SK-N-MC (cell line): ENCODE data around the gene UGGT1.
"Not testable (repeated sequence)": the region's sequence is repeated elsewhere in the genome, so short reads cannot be mapped to it uniquely, and the experiment has no call there.

ENCODE experiments used
- DNase-seq: peaks from one replicate; pipeline ENCODE4 v3.0.0-alpha.2; 2011; ENCODE audit warnings: low read depth, low spot score
- H3K27ac ChIP-seq: fragments of 200-600 bp; sonication (generic); 2 replicates; pipeline ENCODE4 v1.5.1; 2016; ENCODE audit warnings: mixed run types
- H3K36me3 ChIP-seq: fragments of 200-600 bp; sonication (generic); 2 replicates; pipeline ENCODE4 v1.6.1; 2017; ENCODE audit warnings: antibody characterized with exemption, low read length, mixed read lengths; ENCODE audit not compliant: insufficient read depth
- H3K4me3 ChIP-seq: fragments of 200-600 bp; sonication (generic); 2 replicates; pipeline ENCODE4 v1.5.1; 2016
- H3K9ac ChIP-seq: fragments of 200-600 bp; sonication (generic); 2 replicates; pipeline ENCODE4 v1.8.0; 2017; ENCODE audit warnings: mixed run types, mixed read lengths; ENCODE audit not compliant: insufficient read length
- H3K9me3 ChIP-seq: fragments of 200-600 bp; sonication (generic); 2 replicates; pipeline ENCODE4 v1.6.1; 2017; ENCODE audit warnings: low read depth, mild to moderate bottlenecking, antibody characterized with exemption, low read length, moderate library complexity, mixed read lengths
- EZH2 ChIP-seq: fragments of 200-600 bp; sonication (generic); IDR thresholded peaks from one replicate; pipeline ENCODE4 v1.6.1; 2017; ENCODE audit warnings: antibody characterized with exemption
- FOXP2 ChIP-seq: optimal IDR thresholded peaks from 2 replicates; pipeline ENCODE3; 2011; ENCODE audit warnings: mild to moderate bottlenecking, moderate library complexity; ENCODE audit not compliant: insufficient read depth; ENCODE audit errors: extremely low read length, control extremely low read depth
- POLR2AphosphoS5 ChIP-seq: IDR thresholded peaks from 2 replicates; pipeline ENCODE4 v1.6.1; 2012; ENCODE audit warnings: mild to moderate bottlenecking, low read depth, low read length, borderline replicate concordance

The UGGT1 gene

DNA sequence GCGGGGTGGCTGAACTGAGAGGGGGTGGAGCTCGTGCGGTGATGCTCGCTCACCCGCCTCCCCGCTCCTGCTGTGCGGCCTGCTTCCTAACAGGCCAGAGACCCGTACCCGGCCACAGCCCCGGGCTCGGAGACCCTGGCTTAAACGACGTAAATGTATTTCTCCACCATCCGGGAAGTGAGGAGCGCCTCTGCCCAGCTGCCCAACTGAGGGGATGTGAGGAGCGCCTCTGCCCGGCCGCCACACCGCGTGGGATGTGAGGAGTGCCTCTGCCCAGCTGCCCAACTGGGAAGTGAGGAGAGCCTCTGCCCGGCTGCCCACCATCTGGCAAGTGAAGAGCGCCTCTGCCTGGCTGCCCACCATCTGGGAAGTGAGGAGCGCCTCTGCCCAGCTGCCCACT, 117.0 kb downstream of the UGGT1 start:
- TF ChIP-seq POLR2AphosphoS5 (no peak), FOXP2 (no peak), EZH2 (no peak)
- DNase-seq = no peak
- Histone ChIP-seq H3K36me3 (no peaks in the 10 kb centered on the region), H3K27ac (no peak overlapping the region), H3K9ac (no peak overlapping the region), H3K4me3 (no peak overlapping the region), H3K9me3 (no peaks in the 10 kb centered on the region)

GRCh38 chr2:128208631-128209324, 117.8 kb downstream of the UGGT1 start:
- not testable (repeated sequence) for H3K36me3 ChIP-seq, H3K9me3 ChIP-seq, H3K9ac ChIP-seq, H3K27ac ChIP-seq, H3K4me3 ChIP-seq, DNase-seq

GRCh38 chr2:128214251-128214650, 123.3 kb downstream of the UGGT1 start:
- TF ChIP-seq POLR2AphosphoS5 = no peak
- no peak for TF ChIP-seq FOXP2
- TF ChIP-seq EZH2 = no peak
- Histone ChIP-seq H3K9me3 (no peaks in the 10 kb centered on the region), H3K36me3 (no peaks in the 10 kb centered on the region), H3K9ac (no peak overlapping the region), H3K27ac (no peak overlapping the region), H3K4me3 (no peak overlapping the region)
- DNase-seq = no peak

DNA sequence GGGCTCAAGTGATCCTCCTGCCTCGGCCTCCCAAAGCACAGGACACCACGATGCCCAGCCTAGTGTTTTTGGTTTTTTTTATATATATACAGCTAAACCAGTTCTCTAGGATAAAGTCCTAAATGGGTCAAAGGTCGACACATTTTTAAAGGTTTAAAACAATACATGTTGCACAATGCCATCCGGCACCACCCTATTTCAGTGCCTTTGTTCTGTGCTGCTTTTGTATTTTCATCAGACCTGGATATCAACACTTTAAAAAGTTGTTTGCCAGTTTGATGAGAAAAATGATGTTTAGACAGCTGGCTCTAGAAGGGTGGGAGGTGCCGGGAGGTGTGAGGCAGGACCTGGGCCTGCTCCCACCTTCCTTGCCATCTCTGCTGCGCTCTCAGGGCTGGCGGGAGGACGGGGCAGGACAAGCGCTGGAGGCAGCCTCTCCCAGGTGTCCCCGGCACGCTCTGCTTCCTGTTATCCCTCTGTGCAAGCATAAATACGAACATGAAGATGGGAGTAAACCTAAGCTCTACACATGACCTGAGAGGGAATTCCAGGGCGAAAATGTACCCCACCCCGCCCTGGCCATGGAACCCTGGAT, 124.0 kb downstream of the UGGT1 start:
- Histone ChIP-seq H3K9ac (no peak overlapping the region), H3K4me3 (no peak overlapping the region), H3K36me3 (no peaks in the 10 kb centered on the region), H3K27ac (no peak overlapping the region), H3K9me3 (no peaks in the 10 kb centered on the region)
- no peak for DNase-seq
- TF ChIP-seq FOXP2 = no peak
- TF ChIP-seq EZH2 = no peak
- no peak for TF ChIP-seq POLR2AphosphoS5

DNA sequence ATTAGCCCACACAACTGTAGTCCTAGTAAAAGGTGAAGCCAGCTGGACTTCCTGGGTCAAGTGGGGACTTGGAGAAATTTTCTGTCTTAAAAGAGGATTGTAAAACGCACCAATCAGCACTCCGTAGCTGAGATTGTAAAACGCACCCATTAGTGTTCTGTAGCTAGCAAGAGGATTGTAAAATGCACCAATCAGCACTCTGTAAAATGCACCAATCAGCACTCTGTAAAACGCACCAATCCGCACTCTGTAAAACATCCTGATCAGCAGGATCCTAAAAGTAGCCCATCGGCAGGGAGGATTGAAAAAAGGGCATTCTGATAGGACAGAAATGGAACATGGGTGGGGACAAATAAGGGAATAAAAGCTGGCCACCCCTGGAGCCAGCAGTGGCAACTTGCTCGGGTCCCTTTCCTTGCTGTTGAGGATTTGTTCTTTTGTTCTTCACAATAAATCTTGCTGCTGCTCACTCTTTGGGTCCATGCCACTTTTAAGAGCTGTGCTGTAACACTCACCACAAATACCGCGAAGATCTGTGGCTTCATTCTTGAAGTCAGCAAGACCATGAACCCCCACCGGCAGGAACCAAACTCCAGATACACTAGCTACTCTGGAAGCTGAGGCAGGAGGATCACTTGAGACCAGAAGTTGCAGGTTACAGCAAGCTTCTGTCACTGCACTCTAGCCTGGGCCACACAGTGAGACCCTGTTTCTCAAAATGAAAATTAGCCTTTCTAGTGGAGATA, 125.1 kb downstream of the UGGT1 start:
- Histone ChIP-seq H3K9ac (no peak overlapping the region), H3K36me3 (no peaks in the 10 kb centered on the region), H3K4me3 (no peak overlapping the region), H3K9me3 (no peaks in the 10 kb centered on the region), H3K27ac (no peak overlapping the region)
- DNase-seq = no peak
- TF ChIP-seq EZH2 (no peak), FOXP2 (no peak), POLR2AphosphoS5 (no peak)

DNA sequence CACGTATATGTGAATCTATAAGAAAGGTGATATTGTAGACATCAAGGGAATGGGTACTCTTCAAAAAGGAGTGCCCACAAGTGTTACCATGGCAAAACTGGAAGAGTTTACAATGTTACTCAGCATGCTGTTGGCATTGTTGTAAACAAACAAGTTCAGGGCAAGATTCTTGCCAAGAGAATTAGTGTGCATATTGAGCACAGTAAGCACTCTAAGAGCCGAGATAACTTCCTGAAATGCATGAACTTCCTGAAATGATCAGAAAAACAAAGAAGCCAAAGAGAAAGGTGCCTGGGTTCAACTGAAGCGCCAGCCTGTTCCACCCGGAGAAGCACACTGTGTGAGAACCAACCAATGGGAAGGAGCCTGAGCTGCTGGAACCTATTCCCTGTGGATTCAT, 126.7 kb downstream of the UGGT1 start:
- no peak for DNase-seq
- H3K27ac ChIP-seq = no peak overlapping the region
- H3K4me3 ChIP-seq = no peak overlapping the region
- no peak overlapping the region for H3K9ac ChIP-seq
- H3K36me3 ChIP-seq = no peaks in the 10 kb centered on the region
- no peaks in the 10 kb centered on the region for H3K9me3 ChIP-seq
- no peak for TF ChIP-seq FOXP2
- TF ChIP-seq EZH2 = no peak
- no peak for TF ChIP-seq POLR2AphosphoS5

DNA sequence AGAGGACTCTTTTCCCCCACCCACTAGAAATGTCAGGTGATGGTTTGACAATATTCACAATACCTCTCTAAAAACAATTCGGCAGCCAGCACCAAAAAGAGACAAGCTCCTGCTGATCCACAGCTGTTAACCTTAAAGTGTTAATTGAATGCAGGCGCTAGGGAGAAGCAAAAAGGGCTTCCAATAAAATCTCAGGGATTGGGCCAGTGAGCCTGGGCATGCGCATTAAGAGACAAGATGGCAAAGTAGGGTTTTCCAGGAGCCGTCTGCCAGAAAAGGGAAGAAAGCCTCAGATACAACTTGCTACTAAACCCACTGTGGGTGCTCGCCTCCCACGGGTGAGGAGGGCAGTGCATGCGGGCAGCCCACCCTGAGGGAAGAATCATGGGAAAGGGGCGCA, 128.9 kb downstream of the UGGT1 start:
- no peak overlapping the region for H3K9ac ChIP-seq
- H3K4me3 ChIP-seq = no peak overlapping the region
- H3K27ac ChIP-seq = no peak overlapping the region
- DNase-seq = no peak
- H3K9me3 ChIP-seq = no peaks in the 10 kb centered on the region
- no peak for TF ChIP-seq FOXP2
- no peak for TF ChIP-seq POLR2AphosphoS5
- no peaks in the 10 kb centered on the region for H3K36me3 ChIP-seq

DNA sequence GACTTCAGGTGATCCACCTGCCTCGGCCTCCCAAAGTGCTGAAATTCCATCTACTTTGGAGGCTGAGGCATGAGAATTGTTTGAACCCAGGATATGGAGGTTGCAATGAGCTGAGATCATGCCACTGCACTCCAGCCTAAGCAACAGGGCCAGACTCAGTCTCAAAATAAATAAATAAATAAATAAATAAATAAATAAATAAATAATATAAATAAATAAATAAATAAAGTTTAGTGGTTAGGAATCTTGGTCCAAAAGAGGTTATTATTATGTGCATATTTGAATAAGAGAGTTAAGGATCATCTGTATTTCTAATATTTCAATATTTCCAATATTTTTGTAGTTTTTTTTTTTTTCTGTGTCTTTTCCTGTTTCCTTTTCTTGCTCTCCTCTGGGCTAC, 136.9 kb downstream of the UGGT1 start:
- Histone ChIP-seq H3K4me3 (no peak overlapping the region), H3K9me3 (no peaks in the 10 kb centered on the region), H3K9ac (no peak overlapping the region), H3K27ac (no peak overlapping the region), H3K36me3 (no peaks in the 10 kb centered on the region)
- DNase-seq = no peak
- TF ChIP-seq POLR2AphosphoS5 (no peak), EZH2 (no peak), FOXP2 (no peak)
